Endodermal cell (in vitro differentiated cells): ENCODE measurements around the gene ACE. TPM values are rescaled to one million over a fixed set of nuclear protein-coding genes. Genes with fewer than 3 reads are reported as not detected.
A peak's percentile ranks its signal among the peaks of the same experiment; 100 is the strongest.

ENCODE experiments used
- DNase-seq: peaks from one replicate; pipeline ENCODE4 v3.0.0-alpha.2; 2017
- H3K27ac ChIP-seq: 2 replicates; pipeline ENCODE4 v1.5.1; 2013; ENCODE audit warnings: mild to moderate bottlenecking, low read depth, low read length, moderate library complexity
- H3K27me3 ChIP-seq: 2 replicates; pipeline ENCODE4 v1.6.1; 2013; ENCODE audit warnings: mild to moderate bottlenecking, low read length, moderate library complexity; ENCODE audit not compliant: insufficient read depth, control insufficient read depth, poor library complexity, severe bottlenecking
- H3K36me3 ChIP-seq: 2 replicates; pipeline ENCODE4 v1.7.0; 2013; ENCODE audit warnings: mild to moderate bottlenecking, low read length, moderate library complexity; ENCODE audit not compliant: control insufficient read depth, insufficient read depth
- H3K4me1 ChIP-seq: one replicate; pipeline ENCODE4 v1.7.0; 2013; ENCODE audit warnings: low read length; ENCODE audit not compliant: control insufficient read depth, insufficient read depth
- H3K4me3 ChIP-seq: 2 replicates; pipeline ENCODE4 v1.5.1; 2013; ENCODE audit warnings: mild to moderate bottlenecking, low read length, moderate library complexity
- H3K9ac ChIP-seq: 2 replicates; pipeline ENCODE4 v1.6.1; 2013; ENCODE audit warnings: mild to moderate bottlenecking, low read length, moderate library complexity; ENCODE audit not compliant: poor library complexity, severe bottlenecking; ENCODE audit errors: extremely low read depth
- H3K9me3 ChIP-seq: 2 replicates; pipeline ENCODE4 v1.6.1; 2013; ENCODE audit warnings: mild to moderate bottlenecking, low read length, moderate library complexity; ENCODE audit not compliant: control insufficient read depth
- H3K27ac Mint-ChIP-seq: 2 replicates; pipeline ENCODE4 v1.8.0; 2020; ENCODE audit warnings: mixed read lengths
- H3K27me3 Mint-ChIP-seq: 2 replicates; pipeline ENCODE4 v1.8.0; 2021; ENCODE audit warnings: mild to moderate bottlenecking, mixed read lengths; ENCODE audit not compliant: insufficient read depth
- H3K36me3 Mint-ChIP-seq: 2 replicates; pipeline ENCODE4 v1.8.0; 2020; ENCODE audit warnings: low read depth, mixed read lengths
- H3K4me1 Mint-ChIP-seq: 2 replicates; pipeline ENCODE4 v1.8.0; 2020; ENCODE audit warnings: mixed read lengths
- H3K4me3 Mint-ChIP-seq: 2 replicates; pipeline ENCODE4 v1.8.0; 2020; ENCODE audit warnings: mild to moderate bottlenecking, moderate library complexity, mixed read lengths
- H3K9me3 Mint-ChIP-seq: 2 replicates; pipeline ENCODE4 v1.8.0; 2020; ENCODE audit warnings: mild to moderate bottlenecking, mixed read lengths
- WGBS, 2 experiments: methylation state at CpG; one replicate each; pipeline versions ENCODE4 v1.1.5 to v1.1.7; 2013; ENCODE audit warnings: missing lambda C conversion rate in 2 of 2, mixed read lengths in 1 of 2; ENCODE audit not compliant: insufficient coverage in 1 of 2, insufficient read length in 1 of 2; 5-methylcytosine and 5-hydroxymethylcytosine counted together
- total RNA-seq, 2 donors: library from RNA; stranded (reverse); fragmentation: NEBNext Ultra II Directional in 1 of 2; extraction: Animal tissue kit (Norgen Biotek cat#: 25700) in 1 of 2; gene quantifications; 2 replicates in 1 of 2; 3 replicates in 1 of 2; pipeline ENCODE4 v1.2.1, GENCODE V29; 2021
- TF ChIP-seq, protein P1 (sequence below): fragments of 200-600 bp; sonication (generic); conservative IDR thresholded peaks from 2 replicates; pipeline ENCODE4 v1.5.0; 2021; ENCODE audit warnings: antibody characterized with exemption, mild to moderate bottlenecking

The ACE gene
- total RNA-seq, 2 donors from 2014 or later = 4.6 to 12.5 TPM

GRCh38 chr17:63444457-63444856 lies 32.4 kb upstream of the ACE start:
- Histone ChIP-seq H3K36me3 (no peaks in the 10 kb centered on the region), H3K9me3 (no peaks in the 10 kb centered on the region), H3K4me1 (peaks cover 4% of the 10 kb centered on the region), H3K9ac (no peak overlapping the region), H3K27ac (no peak overlapping the region), H3K4me3 (no peak overlapping the region), H3K27me3 (no peaks in the 10 kb centered on the region)
- peaks cover 33% of the 10 kb centered on the region for H3K4me1 Mint-ChIP-seq
- 75 to 92% methylated on average over 1 to 3 of the region's 3 CpGs for WGBS, 2 experiments
- no peaks in the 10 kb centered on the region for H3K9me3 Mint-ChIP-seq
- no peak for DNase-seq
- H3K27ac Mint-ChIP-seq = no peak overlapping the region
- H3K36me3 Mint-ChIP-seq = no peaks in the 10 kb centered on the region
- H3K4me3 Mint-ChIP-seq = no peak overlapping the region
- peaks cover 6% of the 10 kb centered on the region for H3K27me3 Mint-ChIP-seq
- TF ChIP-seq, protein P1, sequence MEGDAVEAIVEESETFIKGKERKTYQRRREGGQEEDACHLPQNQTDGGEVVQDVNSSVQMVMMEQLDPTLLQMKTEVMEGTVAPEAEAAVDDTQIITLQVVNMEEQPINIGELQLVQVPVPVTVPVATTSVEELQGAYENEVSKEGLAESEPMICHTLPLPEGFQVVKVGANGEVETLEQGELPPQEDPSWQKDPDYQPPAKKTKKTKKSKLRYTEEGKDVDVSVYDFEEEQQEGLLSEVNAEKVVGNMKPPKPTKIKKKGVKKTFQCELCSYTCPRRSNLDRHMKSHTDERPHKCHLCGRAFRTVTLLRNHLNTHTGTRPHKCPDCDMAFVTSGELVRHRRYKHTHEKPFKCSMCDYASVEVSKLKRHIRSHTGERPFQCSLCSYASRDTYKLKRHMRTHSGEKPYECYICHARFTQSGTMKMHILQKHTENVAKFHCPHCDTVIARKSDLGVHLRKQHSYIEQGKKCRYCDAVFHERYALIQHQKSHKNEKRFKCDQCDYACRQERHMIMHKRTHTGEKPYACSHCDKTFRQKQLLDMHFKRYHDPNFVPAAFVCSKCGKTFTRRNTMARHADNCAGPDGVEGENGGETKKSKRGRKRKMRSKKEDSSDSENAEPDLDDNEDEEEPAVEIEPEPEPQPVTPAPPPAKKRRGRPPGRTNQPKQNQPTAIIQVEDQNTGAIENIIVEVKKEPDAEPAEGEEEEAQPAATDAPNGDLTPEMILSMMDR = no peak

- no peak overlapping the region for H3K9ac ChIP-seq
- H3K36me3 ChIP-seq = no peaks in the 10 kb centered on the region
- peaks cover 4% of the 10 kb centered on the region for H3K4me1 ChIP-seq
- Mint-ChIP-seq H3K27ac (no peak overlapping the region), H3K4me3 (peak overlapping the region; percentile 60), H3K9me3 (no peaks in the 10 kb centered on the region), H3K27me3 (peaks cover 10% of the 10 kb centered on the region), H3K4me1 (peaks cover 31% of the 10 kb centered on the region), H3K36me3 (no peaks in the 10 kb centered on the region)
- TF ChIP-seq, protein P1 = no peak
- H3K27ac ChIP-seq = no peak overlapping the region
- DNase-seq = no peak
- 82 to 95% methylated on average over 2 to 7 of the region's 7 CpGs for WGBS, 2 experiments
- no peaks in the 10 kb centered on the region for H3K27me3 ChIP-seq
- peak overlapping the region; percentile 75 for H3K4me3 ChIP-seq
- no peaks in the 10 kb centered on the region for H3K9me3 ChIP-seq
These were observed 31.8 kb upstream of the ACE start for GRCh38 chr17:63445065-63445464.

DNA sequence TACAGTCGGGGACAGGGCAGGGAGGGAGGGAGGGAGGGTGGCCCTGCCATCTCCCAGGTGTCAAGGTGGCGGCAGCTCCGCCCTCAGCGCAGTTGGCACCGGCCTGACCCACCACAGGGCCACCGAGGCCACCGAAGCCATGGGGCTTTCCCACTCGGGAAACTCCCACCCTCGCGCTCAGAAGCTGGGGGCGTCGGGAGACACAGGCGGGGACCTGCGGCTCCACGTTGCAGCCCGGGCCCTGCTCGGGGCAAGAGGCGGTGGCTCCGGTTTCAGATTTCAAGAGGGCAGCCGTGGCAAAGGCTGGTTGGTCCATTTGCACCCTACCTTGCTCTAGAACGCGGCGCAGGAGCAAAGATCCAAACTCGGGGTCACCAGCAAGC lies 31.3 kb upstream of the ACE start:
- H3K4me1 Mint-ChIP-seq = peaks cover 26% of the 10 kb centered on the region
- no peak for DNase-seq
- TF ChIP-seq, protein P1 = no peak
- WGBS, 2 experiments = 2 to 13% methylated on average over 14 to 24 of the region's 24 CpGs
- Histone ChIP-seq H3K9ac (peak overlapping the region; percentile 51), H3K36me3 (no peaks in the 10 kb centered on the region), H3K4me1 (peaks cover 4% of the 10 kb centered on the region), H3K4me3 (peak overlapping the region; percentile 75), H3K9me3 (no peaks in the 10 kb centered on the region), H3K27ac (no peak overlapping the region), H3K27me3 (no peaks in the 10 kb centered on the region)
- no peak overlapping the region for H3K27ac Mint-ChIP-seq
- H3K9me3 Mint-ChIP-seq = no peaks in the 10 kb centered on the region
- no peaks in the 10 kb centered on the region for H3K36me3 Mint-ChIP-seq
- peaks cover 10% of the 10 kb centered on the region for H3K27me3 Mint-ChIP-seq
- H3K4me3 Mint-ChIP-seq = peak overlapping the region; percentile 60
